Measurements from ENCODE around the gene SHROOM2.

Gene SHROOM2

GRCh38 chrX:9790866-9791265, 4.6 kb downstream of the SHROOM2 start:
- DNase-seq (ENCODE audit: low read depth): no peak
- TF ChIP-seq, protein P1, sequence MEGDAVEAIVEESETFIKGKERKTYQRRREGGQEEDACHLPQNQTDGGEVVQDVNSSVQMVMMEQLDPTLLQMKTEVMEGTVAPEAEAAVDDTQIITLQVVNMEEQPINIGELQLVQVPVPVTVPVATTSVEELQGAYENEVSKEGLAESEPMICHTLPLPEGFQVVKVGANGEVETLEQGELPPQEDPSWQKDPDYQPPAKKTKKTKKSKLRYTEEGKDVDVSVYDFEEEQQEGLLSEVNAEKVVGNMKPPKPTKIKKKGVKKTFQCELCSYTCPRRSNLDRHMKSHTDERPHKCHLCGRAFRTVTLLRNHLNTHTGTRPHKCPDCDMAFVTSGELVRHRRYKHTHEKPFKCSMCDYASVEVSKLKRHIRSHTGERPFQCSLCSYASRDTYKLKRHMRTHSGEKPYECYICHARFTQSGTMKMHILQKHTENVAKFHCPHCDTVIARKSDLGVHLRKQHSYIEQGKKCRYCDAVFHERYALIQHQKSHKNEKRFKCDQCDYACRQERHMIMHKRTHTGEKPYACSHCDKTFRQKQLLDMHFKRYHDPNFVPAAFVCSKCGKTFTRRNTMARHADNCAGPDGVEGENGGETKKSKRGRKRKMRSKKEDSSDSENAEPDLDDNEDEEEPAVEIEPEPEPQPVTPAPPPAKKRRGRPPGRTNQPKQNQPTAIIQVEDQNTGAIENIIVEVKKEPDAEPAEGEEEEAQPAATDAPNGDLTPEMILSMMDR (IDR thresholded peaks at IDR 0.05; ENCODE audit: low read length, missing control alignments): no peak
- H3K4me3 ChIP-seq (replicated peaks; ENCODE audit: low read depth, low read length): no peak overlapping the region

DNA sequence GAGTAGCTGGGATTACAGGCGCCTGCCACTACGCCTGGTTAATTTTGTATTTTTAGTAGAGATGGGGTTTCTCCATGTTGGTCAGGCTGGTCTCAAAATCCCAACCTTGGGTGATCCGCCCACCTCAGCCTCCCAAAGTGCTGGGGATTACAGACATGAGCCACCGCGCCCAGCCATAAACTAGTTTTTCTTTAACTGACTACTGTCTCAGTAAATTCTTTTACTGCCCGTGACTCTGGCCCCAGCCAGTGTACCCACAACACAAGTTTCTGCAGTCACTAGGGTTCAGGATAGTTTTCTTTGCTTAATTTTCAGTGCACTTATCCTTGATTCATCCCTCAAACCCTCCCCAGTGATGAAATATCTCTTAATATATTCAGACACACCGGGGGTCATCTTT, 8.3 kb downstream of the SHROOM2 start:
- DNase-seq (ENCODE audit: low read depth): no peak
- TF ChIP-seq, protein P1 (IDR thresholded peaks at IDR 0.05; ENCODE audit: low read length, missing control alignments): no peak
- H3K4me3 ChIP-seq (replicated peaks; ENCODE audit: low read depth, low read length): no peak overlapping the region

GRCh38 chrX:9797384-9798360, 11.4 kb downstream of the SHROOM2 start:
- TF ChIP-seq, protein P1 (IDR thresholded peaks at IDR 0.05; ENCODE audit: low read length, missing control alignments): no peak

DNA sequence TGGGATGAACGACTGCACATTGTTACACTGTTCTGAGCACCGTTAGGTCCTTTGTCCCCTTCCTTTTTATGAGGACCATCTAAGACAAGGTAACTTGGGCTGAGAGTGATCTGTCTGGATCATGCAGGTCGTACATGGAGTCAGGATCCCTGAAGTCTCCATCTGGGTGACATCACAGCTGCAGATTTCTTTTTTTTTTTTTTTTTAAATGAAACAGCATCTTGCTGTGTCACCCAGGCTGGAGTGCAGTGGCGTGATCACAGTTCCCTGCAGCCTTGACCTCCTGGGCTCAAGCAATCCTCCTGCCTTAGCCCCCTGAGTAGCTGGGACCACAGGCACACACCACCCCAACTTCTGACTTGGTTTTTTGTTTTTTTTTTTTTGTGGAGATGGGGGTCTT, 16.5 kb downstream of the SHROOM2 start:
- no peak for DNase-seq (ENCODE audit: low read depth)
- TF ChIP-seq, protein P1 (IDR thresholded peaks at IDR 0.05; ENCODE audit: low read length, missing control alignments): no peak
- no peak overlapping the region for H3K4me3 ChIP-seq (replicated peaks; ENCODE audit: low read depth, low read length)

More at GRCh38 chrX:9797384-9798360, 11.4 kb downstream of the SHROOM2 start:
- DNase-seq (ENCODE audit: low read depth): no peak
- H3K4me3 ChIP-seq (replicated peaks; ENCODE audit: low read depth, low read length): no peak overlapping the region

- TF ChIP-seq, protein P1 (IDR thresholded peaks at IDR 0.05; ENCODE audit: low read length, missing control alignments): no peak
- H3K4me3 ChIP-seq (replicated peaks; ENCODE audit: low read depth, low read length): no peak overlapping the region
- DNase-seq (ENCODE audit: low read depth): no peak
Measured at GRCh38 chrX:9804444-9804843, 18.2 kb downstream of the SHROOM2 start.

DNA sequence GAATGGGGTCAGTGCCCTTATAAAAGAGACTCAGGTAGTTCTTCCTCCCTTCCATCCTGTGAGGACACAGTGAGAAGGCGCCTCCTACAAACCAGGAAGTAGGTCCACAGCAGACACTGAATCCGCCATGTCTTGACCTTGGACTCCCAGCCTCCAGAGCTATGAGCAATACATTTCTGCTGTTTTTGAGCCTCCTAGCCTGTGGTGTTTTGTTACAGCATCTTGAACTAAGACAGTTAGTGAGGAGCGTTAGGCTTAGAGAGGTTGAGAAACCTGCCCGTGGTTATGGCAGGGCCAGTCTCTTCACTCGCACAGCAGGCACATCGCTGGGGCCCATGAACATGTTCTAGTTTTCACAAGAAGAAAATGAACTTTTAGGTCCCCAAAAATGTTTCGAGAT, 19.7 kb downstream of the SHROOM2 start:
- DNase-seq (ENCODE audit: low read depth): no peak
- no peak overlapping the region for H3K4me3 ChIP-seq (replicated peaks; ENCODE audit: low read depth, low read length)
- TF ChIP-seq, protein P1 (IDR thresholded peaks at IDR 0.05; ENCODE audit: low read length, missing control alignments): no peak
